ENCODE results near the gene FAM110D. TPM values are rescaled to one million over a fixed set of nuclear protein-coding genes. Genes with fewer than 3 reads are reported as not detected.

FAM110D gene
- total and polyA plus RNA-seq, 3 donors from 2014 or later, result 1.3 to 3.2 (median 1.8) TPM

DNA sequence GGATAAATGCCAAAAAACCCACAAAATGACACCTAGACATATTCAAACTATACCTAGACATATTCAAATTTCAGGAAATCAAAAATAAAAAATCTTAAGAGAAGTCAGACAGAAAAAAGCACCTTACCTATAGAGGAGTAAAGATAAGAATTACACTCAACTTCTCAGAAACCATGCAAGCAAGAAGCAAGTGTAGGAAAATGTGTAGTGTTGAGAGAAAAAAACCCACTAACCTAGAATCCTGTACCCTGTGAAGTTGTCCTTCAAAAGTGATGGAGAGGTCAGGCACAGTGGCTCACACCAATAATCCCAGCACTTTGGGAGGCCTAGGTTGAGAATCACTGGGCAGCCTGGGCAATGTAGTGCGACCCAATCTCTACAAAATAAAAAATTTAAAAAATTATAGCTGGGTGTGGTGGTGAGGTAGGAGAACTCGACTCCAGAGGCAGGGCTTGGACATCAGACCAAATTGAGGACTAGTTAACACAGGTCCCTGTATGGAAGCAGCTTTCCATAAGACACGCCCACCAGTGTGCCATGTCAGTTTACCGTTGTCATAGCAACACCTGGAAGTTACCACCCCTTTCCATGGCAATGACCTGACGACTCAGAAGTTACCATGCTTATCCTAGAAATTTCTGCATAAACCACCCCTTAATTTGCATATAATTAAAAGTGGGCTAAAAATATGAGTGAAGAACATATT lies 26.6 kb upstream of the FAM110D start:
- no peaks in the 10 kb centered on the region for H3K4me1 ChIP-seq
- no peaks in the 10 kb centered on the region for H3K36me3 ChIP-seq (ENCODE audit: low read depth, missing control alignments)
- no peak for DNase-seq
- no peaks in the 10 kb centered on the region for H3K27me3 ChIP-seq
- H3K9me3 ChIP-seq, result no peaks in the 10 kb centered on the region
- 75 to 83% methylated on average over 5 of the region's 5 CpGs for WGBS, 2 donors
- intact Hi-C loops (cut with DNase I; ENCODE audit: low total_unique reads), result no loop called here
- H3K27ac ChIP-seq, result no peak overlapping the region
- no peak for TF ChIP-seq POLR2A (IDR thresholded peaks at IDR 0.05)
- TF ChIP-seq, protein P1, sequence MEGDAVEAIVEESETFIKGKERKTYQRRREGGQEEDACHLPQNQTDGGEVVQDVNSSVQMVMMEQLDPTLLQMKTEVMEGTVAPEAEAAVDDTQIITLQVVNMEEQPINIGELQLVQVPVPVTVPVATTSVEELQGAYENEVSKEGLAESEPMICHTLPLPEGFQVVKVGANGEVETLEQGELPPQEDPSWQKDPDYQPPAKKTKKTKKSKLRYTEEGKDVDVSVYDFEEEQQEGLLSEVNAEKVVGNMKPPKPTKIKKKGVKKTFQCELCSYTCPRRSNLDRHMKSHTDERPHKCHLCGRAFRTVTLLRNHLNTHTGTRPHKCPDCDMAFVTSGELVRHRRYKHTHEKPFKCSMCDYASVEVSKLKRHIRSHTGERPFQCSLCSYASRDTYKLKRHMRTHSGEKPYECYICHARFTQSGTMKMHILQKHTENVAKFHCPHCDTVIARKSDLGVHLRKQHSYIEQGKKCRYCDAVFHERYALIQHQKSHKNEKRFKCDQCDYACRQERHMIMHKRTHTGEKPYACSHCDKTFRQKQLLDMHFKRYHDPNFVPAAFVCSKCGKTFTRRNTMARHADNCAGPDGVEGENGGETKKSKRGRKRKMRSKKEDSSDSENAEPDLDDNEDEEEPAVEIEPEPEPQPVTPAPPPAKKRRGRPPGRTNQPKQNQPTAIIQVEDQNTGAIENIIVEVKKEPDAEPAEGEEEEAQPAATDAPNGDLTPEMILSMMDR (IDR thresholded peaks at IDR 0.05), result no peak
- no peak overlapping the region for H3K4me3 ChIP-seq

DNA sequence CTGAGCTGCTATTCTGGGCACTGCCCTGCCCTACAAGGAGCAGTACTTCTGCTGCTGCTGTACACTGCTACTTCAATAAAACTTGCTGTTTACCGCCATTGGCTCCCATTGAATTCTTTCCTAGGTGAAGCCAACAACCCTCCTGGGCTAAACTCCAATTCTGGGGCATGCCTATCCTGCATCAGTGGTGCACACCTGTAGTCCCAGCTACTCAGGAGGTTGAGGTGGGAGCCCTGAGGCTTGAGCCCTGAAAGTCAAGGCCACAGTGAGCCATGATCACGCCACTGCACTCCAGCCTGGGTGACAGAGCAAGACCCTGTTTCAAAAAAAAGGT lies 26.1 kb upstream of the FAM110D start:
- no peak for DNase-seq
- TF ChIP-seq, protein P1 (IDR thresholded peaks at IDR 0.05), result no peak
- TF ChIP-seq POLR2A (IDR thresholded peaks at IDR 0.05), result no peak
- H3K27ac ChIP-seq, result no peak overlapping the region
- H3K4me1 ChIP-seq, result no peaks in the 10 kb centered on the region
- H3K36me3 ChIP-seq (ENCODE audit: low read depth, missing control alignments), result no peaks in the 10 kb centered on the region
- H3K27me3 ChIP-seq, result no peaks in the 10 kb centered on the region
- H3K4me3 ChIP-seq, result no peak overlapping the region
- intact Hi-C loops (cut with DNase I; ENCODE audit: low total_unique reads), result no loop called here
- H3K9me3 ChIP-seq, result no peaks in the 10 kb centered on the region
- 88 to 94% methylated on average over 2 of the region's 2 CpGs for WGBS, 2 donors

DNA sequence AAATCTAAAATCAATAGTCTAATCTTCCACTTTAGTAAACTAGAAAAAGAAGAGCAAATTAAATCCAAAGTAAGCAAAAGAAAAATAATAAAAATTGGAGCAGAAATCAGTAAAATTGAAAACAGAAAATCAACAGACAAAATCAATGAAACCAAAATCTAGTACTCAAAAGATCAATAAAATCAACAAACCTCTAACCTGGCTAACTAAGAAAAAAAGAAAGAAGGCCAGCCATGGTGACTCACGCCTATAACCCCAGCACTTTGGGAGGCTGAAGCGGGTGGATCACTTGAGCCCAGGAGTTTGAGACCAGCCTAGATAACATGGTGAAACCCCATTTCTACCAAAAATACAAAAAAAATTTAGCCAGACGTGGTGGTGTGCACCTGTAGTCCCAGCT lies 24.4 kb upstream of the FAM110D start:
- DNase-seq, result no peak
- Histone ChIP-seq H3K4me3 (no peak overlapping the region), H3K36me3 (ENCODE audit: low read depth, missing control alignments) (no peaks in the 10 kb centered on the region), H3K4me1 (no peaks in the 10 kb centered on the region), H3K27me3 (no peaks in the 10 kb centered on the region), H3K27ac (no peak overlapping the region), H3K9me3 (no peaks in the 10 kb centered on the region)
- intact Hi-C loops (cut with DNase I; ENCODE audit: low total_unique reads), result no loop called here
- WGBS, 2 donors, result 87 to 95% methylated on average over 3 of the region's 3 CpGs
- TF ChIP-seq, protein P1 (IDR thresholded peaks at IDR 0.05), result no peak
- no peak for TF ChIP-seq POLR2A (IDR thresholded peaks at IDR 0.05)

DNA sequence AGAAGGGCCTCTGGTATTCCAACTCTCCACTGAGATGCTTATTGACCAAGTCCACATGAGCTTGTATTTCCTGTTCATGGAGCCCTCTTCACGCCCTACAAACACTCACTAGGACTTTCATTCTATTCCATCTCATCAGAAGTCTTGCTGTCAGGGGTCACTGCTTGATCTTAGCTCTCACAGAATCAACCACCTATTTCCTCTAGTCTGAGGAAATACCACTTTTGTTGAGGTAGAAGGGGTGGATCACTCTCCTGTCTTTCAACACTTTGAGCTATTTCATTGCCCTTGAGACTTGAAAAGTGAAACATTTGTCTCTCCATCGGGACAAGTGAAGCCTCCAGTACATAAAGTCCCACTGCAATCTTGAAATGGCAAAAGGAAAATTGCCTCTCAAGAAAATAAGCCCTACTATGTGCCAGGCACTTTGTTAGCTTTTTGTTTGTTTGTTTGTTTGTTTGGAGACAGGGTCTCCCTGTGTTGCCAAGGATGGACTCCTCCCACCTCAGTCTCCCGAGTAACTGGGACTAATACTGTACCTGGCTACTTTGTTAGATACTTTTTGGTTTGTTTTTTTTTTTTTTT lies 19.8 kb upstream of the FAM110D start:
- no peak for TF ChIP-seq POLR2A (IDR thresholded peaks at IDR 0.05)
- TF ChIP-seq, protein P1 (IDR thresholded peaks at IDR 0.05), result no peak
- no peak overlapping the region for H3K27ac ChIP-seq
- H3K4me1 ChIP-seq, result no peaks in the 10 kb centered on the region
- WGBS, 2 donors, result 62 to 72% methylated on average over 3 of the region's 3 CpGs
- no peaks in the 10 kb centered on the region for H3K36me3 ChIP-seq (ENCODE audit: low read depth, missing control alignments)
- H3K9me3 ChIP-seq, result no peaks in the 10 kb centered on the region
- no peak overlapping the region for H3K4me3 ChIP-seq
- DNase-seq, result no peak
- no peaks in the 10 kb centered on the region for H3K27me3 ChIP-seq
- intact Hi-C loops (cut with DNase I; ENCODE audit: low total_unique reads), result no loop called here

DNA sequence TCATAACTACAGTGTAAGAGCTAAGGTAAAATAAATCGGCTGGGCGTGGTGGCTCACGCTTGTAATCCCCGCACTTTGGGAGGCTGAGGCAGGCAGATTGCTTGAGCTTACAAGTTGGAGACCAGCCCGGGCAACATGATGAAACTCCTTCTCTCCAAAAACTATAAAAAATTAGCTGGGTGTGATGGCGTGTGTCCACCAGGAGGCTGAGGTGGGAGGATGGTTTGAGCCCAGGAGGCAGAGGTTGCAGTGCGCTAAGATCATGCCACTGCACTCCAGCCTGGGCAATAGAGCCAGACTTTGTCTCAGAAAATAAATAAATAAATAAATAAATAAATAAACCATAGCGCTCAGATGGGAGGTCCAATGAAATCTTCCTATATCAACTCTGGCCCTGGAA lies 16.7 kb upstream of the FAM110D start:
- H3K36me3 ChIP-seq (ENCODE audit: low read depth, missing control alignments), result no peaks in the 10 kb centered on the region
- no peaks in the 10 kb centered on the region for H3K27me3 ChIP-seq
- no peak overlapping the region for H3K27ac ChIP-seq
- intact Hi-C loops (cut with DNase I; ENCODE audit: low total_unique reads), result loop anchor here (10.0 kb wide), 2 partner anchors 107 to 247 kb away; no protein-coding TSS in a partner anchor
- WGBS, 2 donors, result 81 to 86% methylated on average over 8 of the region's 8 CpGs
- no peak overlapping the region for H3K4me3 ChIP-seq
- no peak for DNase-seq
- no peaks in the 10 kb centered on the region for H3K4me1 ChIP-seq
- H3K9me3 ChIP-seq, result no peaks in the 10 kb centered on the region
- no peak for TF ChIP-seq POLR2A (IDR thresholded peaks at IDR 0.05)
- TF ChIP-seq, protein P1 (IDR thresholded peaks at IDR 0.05), result no peak
